ENCODE measurements around the gene ALPG. TPM values are rescaled to one million over a fixed set of nuclear protein-coding genes. Genes with fewer than 3 reads are reported as not detected.

The ALPG gene
- total RNA-seq, 1 donor from 2014 or later, result not detected

GRCh38 chr2:232374356-232374755 is 32.3 kb upstream of the ALPG start:
- Mint-ChIP-seq H3K4me3 (ENCODE audit: unreplicated experiment) (no peak overlapping the region), H3K27me3 (ENCODE audit: low read depth) (peaks cover 5% of the 10 kb centered on the region), H3K27ac (ENCODE audit: unreplicated experiment) (no peak overlapping the region), H3K4me1 (ENCODE audit: low read depth) (no peaks in the 10 kb centered on the region), H3K9me3 (ENCODE audit: low read depth) (no peaks in the 10 kb centered on the region), H3K36me3 (ENCODE audit: low read depth) (no peaks in the 10 kb centered on the region)
- TF ChIP-seq, protein P1, sequence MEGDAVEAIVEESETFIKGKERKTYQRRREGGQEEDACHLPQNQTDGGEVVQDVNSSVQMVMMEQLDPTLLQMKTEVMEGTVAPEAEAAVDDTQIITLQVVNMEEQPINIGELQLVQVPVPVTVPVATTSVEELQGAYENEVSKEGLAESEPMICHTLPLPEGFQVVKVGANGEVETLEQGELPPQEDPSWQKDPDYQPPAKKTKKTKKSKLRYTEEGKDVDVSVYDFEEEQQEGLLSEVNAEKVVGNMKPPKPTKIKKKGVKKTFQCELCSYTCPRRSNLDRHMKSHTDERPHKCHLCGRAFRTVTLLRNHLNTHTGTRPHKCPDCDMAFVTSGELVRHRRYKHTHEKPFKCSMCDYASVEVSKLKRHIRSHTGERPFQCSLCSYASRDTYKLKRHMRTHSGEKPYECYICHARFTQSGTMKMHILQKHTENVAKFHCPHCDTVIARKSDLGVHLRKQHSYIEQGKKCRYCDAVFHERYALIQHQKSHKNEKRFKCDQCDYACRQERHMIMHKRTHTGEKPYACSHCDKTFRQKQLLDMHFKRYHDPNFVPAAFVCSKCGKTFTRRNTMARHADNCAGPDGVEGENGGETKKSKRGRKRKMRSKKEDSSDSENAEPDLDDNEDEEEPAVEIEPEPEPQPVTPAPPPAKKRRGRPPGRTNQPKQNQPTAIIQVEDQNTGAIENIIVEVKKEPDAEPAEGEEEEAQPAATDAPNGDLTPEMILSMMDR (IDR thresholded peaks at IDR 0.05), result no peak
- DNase-seq (ENCODE audit: low spot score), result no peak

DNA sequence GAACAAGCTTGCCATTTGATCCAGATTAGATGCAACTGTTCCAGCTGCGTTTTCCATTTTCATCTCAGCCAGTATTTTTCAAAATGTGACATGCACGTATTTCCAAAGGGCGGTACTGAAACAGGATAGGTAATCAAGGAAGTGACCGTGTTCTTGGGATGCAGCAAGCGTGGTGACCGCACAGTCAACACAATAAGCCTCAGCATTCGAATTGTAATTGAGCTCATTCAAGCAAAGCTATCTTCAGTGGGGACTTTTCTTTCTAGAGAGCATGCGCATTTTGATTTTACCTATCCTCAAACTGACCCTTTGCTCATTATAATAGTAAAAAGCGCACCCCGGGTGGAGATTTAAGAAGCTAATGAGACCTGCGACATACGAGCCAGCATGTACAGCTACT is 31.5 kb upstream of the ALPG start:
- H3K4me3 Mint-ChIP-seq (ENCODE audit: unreplicated experiment), result no peak overlapping the region
- no peaks in the 10 kb centered on the region for H3K9me3 Mint-ChIP-seq (ENCODE audit: low read depth)
- TF ChIP-seq, protein P1 (IDR thresholded peaks at IDR 0.05), result no peak
- H3K36me3 Mint-ChIP-seq (ENCODE audit: low read depth), result no peaks in the 10 kb centered on the region
- DNase-seq (ENCODE audit: low spot score), result no peak
- H3K27ac Mint-ChIP-seq (ENCODE audit: unreplicated experiment), result no peak overlapping the region
- peaks cover 5% of the 10 kb centered on the region for H3K27me3 Mint-ChIP-seq (ENCODE audit: low read depth)
- H3K4me1 Mint-ChIP-seq (ENCODE audit: low read depth), result no peaks in the 10 kb centered on the region

GRCh38 chr2:232376260-232376659 is 30.4 kb upstream of the ALPG start:
- H3K4me1 Mint-ChIP-seq (ENCODE audit: low read depth), result no peaks in the 10 kb centered on the region
- H3K27ac Mint-ChIP-seq (ENCODE audit: unreplicated experiment), result no peak overlapping the region
- no peak overlapping the region for H3K4me3 Mint-ChIP-seq (ENCODE audit: unreplicated experiment)
- no peaks in the 10 kb centered on the region for H3K9me3 Mint-ChIP-seq (ENCODE audit: low read depth)
- H3K27me3 Mint-ChIP-seq (ENCODE audit: low read depth), result peaks cover 5% of the 10 kb centered on the region
- H3K36me3 Mint-ChIP-seq (ENCODE audit: low read depth), result no peaks in the 10 kb centered on the region
- TF ChIP-seq, protein P1 (IDR thresholded peaks at IDR 0.05), result no peak
- no peak for DNase-seq (ENCODE audit: low spot score)

GRCh38 chr2:232376713-232377112 is 29.9 kb upstream of the ALPG start:
- no peak overlapping the region for H3K27ac Mint-ChIP-seq (ENCODE audit: unreplicated experiment)
- no peaks in the 10 kb centered on the region for H3K36me3 Mint-ChIP-seq (ENCODE audit: low read depth)
- no peaks in the 10 kb centered on the region for H3K9me3 Mint-ChIP-seq (ENCODE audit: low read depth)
- no peaks in the 10 kb centered on the region for H3K4me1 Mint-ChIP-seq (ENCODE audit: low read depth)
- H3K27me3 Mint-ChIP-seq (ENCODE audit: low read depth), result peaks cover 5% of the 10 kb centered on the region
- H3K4me3 Mint-ChIP-seq (ENCODE audit: unreplicated experiment), result no peak overlapping the region
- TF ChIP-seq, protein P1 (IDR thresholded peaks at IDR 0.05), result no peak
- peak; percentile 48 for DNase-seq (ENCODE audit: low spot score)

DNA sequence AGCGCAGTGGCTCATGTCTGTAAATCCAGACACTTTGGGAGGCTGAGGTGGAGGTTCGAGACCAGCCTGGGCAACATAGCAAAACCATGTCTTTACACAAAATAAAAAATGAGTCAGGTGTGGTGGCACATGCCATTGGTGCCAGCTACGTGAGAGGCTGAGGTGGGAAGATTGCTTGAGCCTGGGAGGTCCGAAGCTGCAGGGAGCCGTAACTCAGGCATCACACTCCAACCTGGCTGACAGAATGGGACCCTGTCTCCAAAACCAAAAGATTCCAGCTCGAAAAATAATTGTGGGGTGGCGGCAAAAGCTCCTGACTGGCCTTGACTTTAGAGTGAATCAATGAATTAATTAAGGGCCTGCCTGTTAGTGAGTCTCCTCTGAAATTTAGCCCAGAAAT is 29.3 kb upstream of the ALPG start:
- no peak overlapping the region for H3K27ac Mint-ChIP-seq (ENCODE audit: unreplicated experiment)
- H3K9me3 Mint-ChIP-seq (ENCODE audit: low read depth), result no peaks in the 10 kb centered on the region
- peak; percentile 6 for DNase-seq (ENCODE audit: low spot score)
- H3K4me1 Mint-ChIP-seq (ENCODE audit: low read depth), result no peaks in the 10 kb centered on the region
- peaks cover 8% of the 10 kb centered on the region for H3K27me3 Mint-ChIP-seq (ENCODE audit: low read depth)
- H3K36me3 Mint-ChIP-seq (ENCODE audit: low read depth), result no peaks in the 10 kb centered on the region
- H3K4me3 Mint-ChIP-seq (ENCODE audit: unreplicated experiment), result no peak overlapping the region
- TF ChIP-seq, protein P1 (IDR thresholded peaks at IDR 0.05), result no peak

Measured in chondrocyte (in vitro differentiated cells).